ENCODE results near the gene LRRC45.

Gene LRRC45

GRCh38 chr17:82076785-82077591 lies 53.9 kb downstream of the LRRC45 start:
- DNase-seq = no peak
- peaks cover 37% of the 10 kb centered on the region for H3K36me3 ChIP-seq
- TF ChIP-seq, protein P1, sequence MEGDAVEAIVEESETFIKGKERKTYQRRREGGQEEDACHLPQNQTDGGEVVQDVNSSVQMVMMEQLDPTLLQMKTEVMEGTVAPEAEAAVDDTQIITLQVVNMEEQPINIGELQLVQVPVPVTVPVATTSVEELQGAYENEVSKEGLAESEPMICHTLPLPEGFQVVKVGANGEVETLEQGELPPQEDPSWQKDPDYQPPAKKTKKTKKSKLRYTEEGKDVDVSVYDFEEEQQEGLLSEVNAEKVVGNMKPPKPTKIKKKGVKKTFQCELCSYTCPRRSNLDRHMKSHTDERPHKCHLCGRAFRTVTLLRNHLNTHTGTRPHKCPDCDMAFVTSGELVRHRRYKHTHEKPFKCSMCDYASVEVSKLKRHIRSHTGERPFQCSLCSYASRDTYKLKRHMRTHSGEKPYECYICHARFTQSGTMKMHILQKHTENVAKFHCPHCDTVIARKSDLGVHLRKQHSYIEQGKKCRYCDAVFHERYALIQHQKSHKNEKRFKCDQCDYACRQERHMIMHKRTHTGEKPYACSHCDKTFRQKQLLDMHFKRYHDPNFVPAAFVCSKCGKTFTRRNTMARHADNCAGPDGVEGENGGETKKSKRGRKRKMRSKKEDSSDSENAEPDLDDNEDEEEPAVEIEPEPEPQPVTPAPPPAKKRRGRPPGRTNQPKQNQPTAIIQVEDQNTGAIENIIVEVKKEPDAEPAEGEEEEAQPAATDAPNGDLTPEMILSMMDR (IDR thresholded peaks at IDR 0.05; ENCODE audit: low read depth, low read length) = no peak

GRCh38 chr17:82077617-82078358 lies 54.7 kb downstream of the LRRC45 start:
- H3K4me1 ChIP-seq = no peaks in the 10 kb centered on the region
- H3K9me3 ChIP-seq = no peaks in the 10 kb centered on the region
- DNase-seq = no peak
- no peaks in the 10 kb centered on the region for H3K27me3 ChIP-seq
- TF ChIP-seq, protein P1 (IDR thresholded peaks at IDR 0.05; ENCODE audit: low read depth, low read length) = no peak
- peaks cover 45% of the 10 kb centered on the region for H3K36me3 ChIP-seq
- no peak overlapping the region for H3K4me3 ChIP-seq (ENCODE audit: low read depth, low read length)

More at GRCh38 chr17:82076785-82077591, 53.9 kb downstream of the LRRC45 start:
- Histone ChIP-seq H3K9me3 (no peaks in the 10 kb centered on the region), H3K4me3 (ENCODE audit: low read depth, low read length) (no peak overlapping the region), H3K27me3 (no peaks in the 10 kb centered on the region), H3K4me1 (no peaks in the 10 kb centered on the region)

- Histone ChIP-seq H3K4me3 (ENCODE audit: low read depth, low read length) (no peak overlapping the region), H3K27me3 (no peaks in the 10 kb centered on the region), H3K4me1 (no peaks in the 10 kb centered on the region), H3K36me3 (peaks cover 51% of the 10 kb centered on the region), H3K9me3 (no peaks in the 10 kb centered on the region)
- TF ChIP-seq, protein P1 (IDR thresholded peaks at IDR 0.05; ENCODE audit: low read depth, low read length) = no peak
- no peak for DNase-seq
Observed at GRCh38 chr17:82078433-82078832, 55.3 kb downstream of the LRRC45 start.

GRCh38 chr17:82079001-82079677 lies 56.0 kb downstream of the LRRC45 start:
- TF ChIP-seq, protein P1 (IDR thresholded peaks at IDR 0.05; ENCODE audit: low read depth, low read length) = no peak
- Histone ChIP-seq H3K27me3 (no peaks in the 10 kb centered on the region), H3K36me3 (peaks cover 58% of the 10 kb centered on the region), H3K9me3 (no peaks in the 10 kb centered on the region), H3K4me3 (ENCODE audit: low read depth, low read length) (no peak overlapping the region), H3K4me1 (no peaks in the 10 kb centered on the region)
- DNase-seq = no peak

DNA sequence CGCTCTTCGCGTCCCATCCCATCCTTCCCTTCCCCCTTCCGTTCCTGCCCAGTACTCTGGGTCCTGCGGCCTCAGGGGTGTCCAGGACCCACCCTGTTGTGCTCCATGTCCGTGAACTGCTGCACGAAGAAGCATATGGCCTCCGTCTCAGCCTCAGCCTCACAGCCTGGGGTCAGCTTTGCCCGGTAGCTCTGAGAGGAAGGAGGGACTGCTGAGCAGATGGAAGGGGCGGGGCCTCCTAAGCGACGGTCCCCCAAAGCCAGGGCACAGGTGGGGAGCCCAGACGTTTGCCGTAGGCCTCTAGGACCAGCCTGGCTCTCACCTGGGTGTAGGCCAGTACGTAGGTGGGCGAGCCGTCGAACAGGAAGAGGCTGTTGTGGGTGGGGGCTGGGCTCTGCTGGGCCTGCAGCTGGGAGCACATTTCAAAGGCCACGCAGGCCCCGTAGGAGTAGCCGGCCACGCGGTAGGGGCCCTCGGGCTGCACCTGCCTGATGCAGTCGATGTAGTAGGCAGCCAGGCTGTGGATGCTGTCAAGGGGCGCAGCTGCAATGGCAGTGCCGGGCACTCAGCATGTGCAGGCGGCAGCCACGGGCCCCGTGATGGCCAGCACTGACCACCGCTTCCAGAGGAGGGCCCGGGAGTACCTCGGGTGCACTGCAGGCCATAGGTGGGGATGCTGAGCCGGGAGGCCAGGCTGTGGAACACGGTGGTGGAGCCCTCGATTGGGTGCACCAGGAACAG lies 57.1 kb downstream of the LRRC45 start:
- H3K27me3 ChIP-seq = no peaks in the 10 kb centered on the region
- H3K4me1 ChIP-seq = no peaks in the 10 kb centered on the region
- no peak for DNase-seq
- peaks cover 69% of the 10 kb centered on the region for H3K36me3 ChIP-seq
- H3K9me3 ChIP-seq = no peaks in the 10 kb centered on the region
- H3K4me3 ChIP-seq (ENCODE audit: low read depth, low read length) = no peak overlapping the region
- TF ChIP-seq, protein P1 (IDR thresholded peaks at IDR 0.05; ENCODE audit: low read depth, low read length) = no peak
